ENCODE results near the gene SH3BP5. TPM values are rescaled to one million over a fixed set of nuclear protein-coding genes. Genes with fewer than 3 reads are reported as not detected.

The SH3BP5 gene
- total RNA-seq, 1 experiment from 2014 or later = 5.1 TPM

DNA sequence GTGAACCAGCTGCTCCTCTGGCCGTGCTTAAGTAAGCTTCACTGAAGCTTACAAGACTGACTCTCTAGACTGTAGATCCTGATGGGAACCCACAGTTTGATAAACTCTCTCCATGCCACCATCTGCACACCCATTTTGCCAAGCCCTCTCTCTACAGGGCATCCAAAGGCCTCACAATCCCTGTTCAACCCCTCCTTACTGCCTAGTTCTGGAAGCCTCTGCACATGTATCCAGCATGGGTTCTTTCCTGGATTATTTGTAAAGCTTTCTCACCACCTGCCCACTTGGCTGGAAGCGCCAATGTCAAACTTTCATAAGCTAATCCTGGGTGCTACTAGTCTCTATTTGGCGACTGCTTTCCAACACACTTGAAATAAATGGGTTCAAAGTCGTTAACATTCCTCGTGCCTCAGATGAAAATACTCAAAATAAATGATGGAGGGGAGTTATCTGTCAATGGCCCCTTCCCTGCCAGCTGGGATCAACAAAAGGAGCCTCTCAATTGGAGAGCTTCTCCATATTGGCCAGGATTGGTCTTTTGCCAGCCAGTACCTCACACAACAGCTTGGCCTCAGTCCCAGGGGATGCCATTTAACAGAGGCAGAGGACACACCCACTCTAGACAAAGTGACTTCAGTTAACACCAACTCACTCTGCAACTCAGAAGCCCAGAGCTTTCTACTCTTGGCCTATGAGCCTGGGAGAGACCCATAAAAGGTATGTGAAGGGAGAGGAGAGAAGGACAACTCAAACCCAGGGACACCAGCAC is 48.1 kb downstream of the SH3BP5 start:
- DNase-seq (ENCODE audit: low spot score) = peak; percentile 59
- in situ Hi-C loops (cut with HindIII; ENCODE audit: low sequenced_read_pairs) = no loop called here

DNA sequence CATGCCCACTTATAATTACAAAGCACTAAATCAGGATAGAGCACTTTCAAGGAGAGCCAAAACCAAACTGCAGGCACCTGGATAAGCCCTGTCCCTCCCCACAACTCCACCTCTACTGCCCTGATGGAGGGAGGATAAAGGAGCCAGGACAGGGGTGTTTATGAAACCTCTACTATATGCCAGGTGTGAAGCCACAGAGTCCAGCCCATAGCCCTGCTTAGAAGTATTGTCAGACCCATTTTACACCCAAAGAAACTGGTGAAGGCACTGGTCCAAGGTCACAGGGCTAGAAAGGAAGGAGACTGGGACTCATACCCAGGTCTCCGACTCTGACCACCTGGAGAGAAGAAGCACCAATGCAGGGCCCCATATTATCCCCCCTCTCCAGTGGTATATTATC is 48.7 kb downstream of the SH3BP5 start:
- in situ Hi-C loops (cut with HindIII; ENCODE audit: low sequenced_read_pairs) = no loop called here
- DNase-seq (ENCODE audit: low spot score) = no peak

DNA sequence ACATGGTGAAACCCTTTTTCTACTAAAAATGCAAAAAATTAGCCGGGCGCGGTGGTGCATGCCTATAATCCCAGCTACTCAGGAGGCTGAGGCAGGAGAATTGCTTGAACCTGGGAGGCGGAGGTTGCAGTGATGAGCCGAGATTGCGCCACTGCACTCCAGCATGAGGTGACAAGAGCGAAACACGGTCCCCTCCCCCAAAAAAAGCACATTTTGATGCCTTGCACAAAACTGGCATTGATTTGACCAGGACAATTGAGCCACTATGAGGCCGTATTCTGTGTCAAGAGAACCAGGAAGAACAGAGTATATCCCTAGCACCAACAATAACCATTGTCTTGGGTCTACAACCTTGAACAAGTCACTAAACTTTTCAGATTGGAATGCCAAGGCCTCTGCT is 50.6 kb downstream of the SH3BP5 start:
- in situ Hi-C loops (cut with HindIII; ENCODE audit: low sequenced_read_pairs) = no loop called here
- DNase-seq (ENCODE audit: low spot score) = no peak

DNA sequence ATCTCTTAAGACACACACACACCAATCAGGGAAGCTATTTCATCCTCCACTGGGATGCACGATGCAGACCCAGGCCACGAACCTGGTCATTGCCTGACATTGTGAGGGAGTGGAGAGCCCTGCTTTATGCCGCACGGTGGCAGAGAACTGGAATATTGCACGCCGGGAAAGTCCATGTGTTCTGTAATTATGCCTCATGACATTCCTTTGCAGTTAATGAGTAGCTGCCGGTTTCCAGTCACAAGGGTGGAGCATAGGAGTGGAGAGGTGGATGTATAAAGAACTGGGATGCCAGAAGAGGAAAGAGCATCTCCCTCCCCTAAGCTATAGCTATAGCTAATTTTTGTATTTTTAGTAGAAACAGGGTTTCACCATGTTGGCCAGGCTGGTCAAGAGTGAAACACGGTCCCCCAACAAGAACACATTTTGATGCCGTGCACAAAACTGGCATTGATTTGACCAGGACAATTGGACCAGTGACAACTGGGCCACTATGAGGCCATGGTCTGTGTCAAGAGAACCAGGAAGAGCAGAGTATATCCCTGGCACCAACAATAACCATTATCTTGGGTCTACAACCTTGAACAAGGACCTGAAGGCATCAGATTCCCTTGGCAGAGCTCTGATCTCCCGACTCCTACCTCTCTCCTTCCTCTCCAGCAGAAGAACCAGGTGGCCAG is 51.4 kb downstream of the SH3BP5 start:
- in situ Hi-C loops (cut with HindIII; ENCODE audit: low sequenced_read_pairs) = no loop called here
- DNase-seq (ENCODE audit: low spot score) = no peak

DNA sequence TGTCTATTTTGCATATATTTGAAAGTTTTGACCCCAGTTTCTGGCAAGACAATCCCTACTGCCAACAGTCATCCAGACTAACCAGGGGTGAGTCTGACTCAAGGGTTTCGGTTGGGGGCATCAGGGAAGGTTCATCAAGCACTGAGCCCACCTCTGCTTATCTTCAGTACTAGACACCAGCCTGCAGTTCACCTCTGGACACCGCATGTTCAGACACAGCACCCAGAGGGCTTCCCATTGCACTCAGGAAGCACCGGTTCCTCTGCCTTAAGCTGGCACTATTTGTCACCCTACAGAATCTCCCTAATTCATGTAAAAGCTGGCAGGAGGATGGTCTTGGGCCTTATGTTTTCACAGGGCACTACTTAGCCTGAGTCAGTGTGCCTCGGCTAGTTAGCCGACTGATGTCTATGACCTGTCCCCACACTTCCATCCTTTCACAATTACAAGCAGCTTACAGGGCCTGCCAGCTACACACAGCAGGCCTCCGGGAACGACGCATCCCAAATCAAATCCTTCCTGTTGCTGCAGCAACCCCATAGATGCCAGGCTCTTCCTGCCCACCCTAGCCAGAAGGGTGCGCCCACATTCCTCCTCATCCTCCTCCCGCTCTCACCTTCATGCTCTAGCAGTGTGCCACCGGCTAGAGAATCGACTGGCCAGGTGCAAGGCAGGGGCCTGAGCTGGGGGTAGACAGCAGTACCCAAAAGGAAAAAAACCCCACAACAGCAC is 52.5 kb downstream of the SH3BP5 start:
- in situ Hi-C loops (cut with HindIII; ENCODE audit: low sequenced_read_pairs) = no loop called here
- peak; percentile 59 for DNase-seq (ENCODE audit: low spot score)

DNA sequence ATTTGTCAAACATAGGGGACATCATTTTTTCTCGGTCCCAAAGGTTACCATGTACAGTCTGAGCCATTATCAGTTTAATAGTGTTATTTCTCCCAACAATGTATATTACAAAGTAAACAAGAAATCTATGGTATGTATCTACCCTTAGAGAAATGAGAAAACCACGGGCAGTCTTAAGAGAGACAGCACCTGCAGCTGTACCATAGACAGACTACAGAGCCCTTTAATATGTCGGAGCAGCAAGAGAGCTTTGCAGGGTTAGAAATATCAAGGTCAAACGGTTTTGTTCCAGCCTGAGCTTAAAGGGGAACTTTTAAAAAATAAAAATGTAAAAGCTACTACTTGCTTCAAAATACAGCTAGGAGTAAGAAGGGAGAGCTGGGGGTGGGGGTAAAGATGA is 53.2 kb downstream of the SH3BP5 start:
- in situ Hi-C loops (cut with HindIII; ENCODE audit: low sequenced_read_pairs) = no loop called here
- no peak for DNase-seq (ENCODE audit: low spot score)

DNA sequence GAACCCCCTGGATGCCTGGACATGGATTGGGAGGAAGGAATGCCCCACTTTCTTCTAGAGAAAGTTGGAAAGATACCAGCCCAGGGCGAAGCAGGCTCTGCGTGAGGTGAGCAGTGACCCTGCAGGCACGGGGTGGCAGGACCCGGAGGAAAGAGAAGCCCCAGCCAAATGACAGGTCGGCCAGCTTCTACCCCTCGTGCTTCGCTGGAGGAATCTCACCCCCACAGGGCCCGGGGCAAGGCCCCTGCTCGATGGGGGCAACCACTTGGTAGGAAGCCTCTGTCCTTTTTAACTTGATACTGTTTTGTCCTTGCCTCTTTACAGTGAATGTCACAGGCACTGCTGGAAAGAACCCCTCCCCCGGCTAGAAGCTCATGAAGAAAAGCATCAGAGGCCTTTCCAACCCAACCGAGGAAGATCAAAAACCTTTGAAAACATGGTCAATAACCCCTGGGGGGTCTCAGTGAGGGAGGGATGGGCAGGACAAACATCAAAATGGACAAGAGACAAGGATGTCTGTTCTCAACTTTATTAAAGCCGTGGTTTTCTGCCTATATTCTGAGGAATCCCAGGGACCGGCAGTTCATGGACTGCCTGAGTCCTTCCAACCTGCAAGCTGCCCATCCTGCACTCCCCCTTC is 54.4 kb downstream of the SH3BP5 start:
- in situ Hi-C loops (cut with HindIII; ENCODE audit: low sequenced_read_pairs) = no loop called here

DNA sequence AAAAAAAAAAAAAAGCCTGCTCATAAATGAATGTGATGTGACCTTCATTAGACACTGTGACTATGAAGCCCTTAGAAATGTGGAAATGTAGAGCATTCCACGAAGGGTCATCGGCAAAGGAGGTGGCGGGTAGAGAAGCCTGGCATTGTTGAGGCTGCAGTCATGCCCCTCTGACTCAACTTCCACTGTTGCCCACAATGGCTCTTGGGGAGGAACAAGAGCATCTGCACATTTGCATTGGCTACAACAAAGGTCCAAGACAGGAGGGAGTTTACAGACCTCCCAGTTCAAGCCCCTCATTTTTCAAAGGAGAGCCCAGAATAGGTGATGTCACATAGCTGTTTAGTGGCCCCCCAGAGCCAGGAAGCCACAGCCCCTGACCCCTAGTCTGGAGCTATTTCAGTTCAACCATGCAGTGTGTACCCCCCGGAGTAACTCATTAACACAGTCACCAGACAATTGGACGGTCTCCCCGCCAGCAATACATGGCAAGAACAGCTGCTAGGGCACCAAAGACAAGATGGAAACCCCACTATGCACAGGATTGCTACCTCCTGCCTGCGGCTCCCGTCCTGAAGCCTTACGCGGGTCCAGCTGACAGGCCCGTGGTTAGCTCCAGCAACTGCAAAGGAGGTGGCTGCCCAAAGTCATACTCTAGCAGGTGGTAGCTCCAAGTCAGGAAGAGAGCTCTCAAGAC is 56.2 kb downstream of the SH3BP5 start:
- no peak for DNase-seq (ENCODE audit: low spot score)
- in situ Hi-C loops (cut with HindIII; ENCODE audit: low sequenced_read_pairs) = no loop called here

More for the DNA sequence above, 54.4 kb downstream of the SH3BP5 start:
- no peak for DNase-seq (ENCODE audit: low spot score)

DNA sequence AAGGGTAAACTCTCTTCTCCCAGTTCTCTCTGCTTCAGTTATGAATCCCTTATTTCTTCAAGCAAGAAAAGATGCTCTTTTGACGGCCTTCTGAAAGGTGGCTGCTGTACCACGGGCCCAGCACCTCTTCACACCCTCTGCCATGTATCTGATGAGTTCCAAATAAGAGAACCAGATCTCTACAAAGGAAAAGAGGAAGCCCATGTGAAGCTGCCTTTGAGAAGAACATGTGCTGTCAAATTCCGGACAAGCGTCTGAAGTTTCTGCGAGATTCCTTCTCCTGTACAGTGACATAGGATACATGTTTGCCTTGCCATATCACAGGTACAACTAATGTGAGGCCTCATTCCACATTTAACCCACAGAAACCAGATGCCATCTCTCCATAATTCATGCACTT is 59.2 kb downstream of the SH3BP5 start:
- DNase-seq (ENCODE audit: low spot score) = no peak
- in situ Hi-C loops (cut with HindIII; ENCODE audit: low sequenced_read_pairs) = no loop called here

DNA sequence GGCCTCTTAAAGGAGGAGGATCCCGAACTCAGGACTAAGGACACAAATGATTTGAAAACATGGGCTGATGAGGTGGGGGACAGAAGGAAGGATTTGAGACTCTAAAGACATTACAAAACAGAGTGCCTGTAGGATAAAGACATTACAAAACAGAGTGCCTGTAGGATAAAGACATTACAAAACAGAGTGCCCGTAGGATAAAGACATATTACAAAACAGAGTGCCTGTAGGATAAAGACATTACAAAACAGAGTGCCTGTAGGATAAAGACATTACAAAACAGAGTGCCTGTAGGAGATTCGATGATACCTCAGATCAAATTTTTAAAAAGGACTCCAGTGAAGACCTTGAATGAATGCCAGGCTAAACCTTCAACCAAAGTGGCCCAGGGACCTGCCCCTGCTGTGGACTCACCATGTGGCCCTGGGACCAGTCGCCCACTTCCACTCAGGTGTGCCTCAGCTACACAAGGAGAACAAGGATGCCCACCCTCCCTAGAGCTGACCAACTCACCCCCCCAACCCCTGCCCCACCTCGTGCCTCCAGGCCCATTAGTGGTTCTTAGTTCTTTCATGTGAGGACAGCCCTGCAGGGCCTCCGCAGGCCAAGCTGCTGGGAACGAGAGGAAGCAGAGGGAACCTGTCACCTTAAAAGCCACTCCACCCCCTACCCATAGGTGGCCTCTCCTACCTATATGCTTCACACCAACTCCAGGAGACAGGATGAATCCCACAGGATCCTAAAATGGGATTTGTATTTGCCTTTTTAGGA is 59.8 kb downstream of the SH3BP5 start:
- no peak for DNase-seq (ENCODE audit: low spot score)
- in situ Hi-C loops (cut with HindIII; ENCODE audit: low sequenced_read_pairs) = no loop called here

DNA sequence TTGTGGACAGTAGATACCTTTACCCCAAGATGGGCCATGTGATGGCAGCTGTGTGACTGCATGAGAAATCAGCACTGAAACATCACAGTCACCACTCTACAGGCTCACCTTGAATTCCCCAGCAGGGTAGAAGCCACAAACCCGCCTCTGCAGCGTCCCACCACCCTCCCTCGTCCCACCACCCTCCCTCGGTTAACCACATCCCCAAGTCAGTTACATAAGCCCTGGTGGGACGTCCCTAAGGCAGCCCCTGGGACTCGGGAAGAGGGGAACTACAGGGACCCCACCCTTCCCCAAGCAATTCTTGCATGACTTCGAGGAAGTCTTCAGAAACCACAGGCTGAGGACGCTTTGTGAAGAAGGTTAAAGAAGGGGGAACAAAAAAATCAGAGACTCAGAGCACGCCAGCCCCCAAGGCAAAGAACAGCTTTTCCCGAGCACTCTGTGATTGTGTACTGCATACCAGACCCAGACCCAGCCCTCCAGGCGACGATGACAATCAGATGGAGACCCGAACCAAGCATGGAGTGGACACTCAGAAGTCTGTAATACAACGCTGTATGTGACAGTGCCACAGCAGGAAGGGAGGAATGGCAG is 60.5 kb downstream of the SH3BP5 start:
- in situ Hi-C loops (cut with HindIII; ENCODE audit: low sequenced_read_pairs) = no loop called here
- DNase-seq (ENCODE audit: low spot score) = no peak

DNA sequence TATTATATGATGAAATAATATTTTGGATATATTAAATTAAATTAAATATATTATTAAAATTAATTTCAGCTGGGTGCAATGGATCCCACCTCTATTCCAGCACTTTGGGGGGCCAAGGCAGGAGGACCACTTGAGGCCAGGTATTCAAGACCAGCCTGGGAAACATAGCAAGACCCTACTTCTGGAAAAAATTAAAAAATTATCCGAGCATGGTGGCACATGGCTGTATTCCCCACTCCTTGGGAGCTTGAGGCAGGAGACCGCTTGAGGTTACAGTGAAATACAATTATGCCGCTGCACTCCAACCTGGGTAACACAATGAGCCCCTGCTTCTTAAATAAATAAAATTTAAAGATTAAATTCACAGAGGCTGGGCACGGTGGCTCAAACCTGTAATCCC is 61.4 kb downstream of the SH3BP5 start:
- in situ Hi-C loops (cut with HindIII; ENCODE audit: low sequenced_read_pairs) = no loop called here
- DNase-seq (ENCODE audit: low spot score) = no peak

DNA sequence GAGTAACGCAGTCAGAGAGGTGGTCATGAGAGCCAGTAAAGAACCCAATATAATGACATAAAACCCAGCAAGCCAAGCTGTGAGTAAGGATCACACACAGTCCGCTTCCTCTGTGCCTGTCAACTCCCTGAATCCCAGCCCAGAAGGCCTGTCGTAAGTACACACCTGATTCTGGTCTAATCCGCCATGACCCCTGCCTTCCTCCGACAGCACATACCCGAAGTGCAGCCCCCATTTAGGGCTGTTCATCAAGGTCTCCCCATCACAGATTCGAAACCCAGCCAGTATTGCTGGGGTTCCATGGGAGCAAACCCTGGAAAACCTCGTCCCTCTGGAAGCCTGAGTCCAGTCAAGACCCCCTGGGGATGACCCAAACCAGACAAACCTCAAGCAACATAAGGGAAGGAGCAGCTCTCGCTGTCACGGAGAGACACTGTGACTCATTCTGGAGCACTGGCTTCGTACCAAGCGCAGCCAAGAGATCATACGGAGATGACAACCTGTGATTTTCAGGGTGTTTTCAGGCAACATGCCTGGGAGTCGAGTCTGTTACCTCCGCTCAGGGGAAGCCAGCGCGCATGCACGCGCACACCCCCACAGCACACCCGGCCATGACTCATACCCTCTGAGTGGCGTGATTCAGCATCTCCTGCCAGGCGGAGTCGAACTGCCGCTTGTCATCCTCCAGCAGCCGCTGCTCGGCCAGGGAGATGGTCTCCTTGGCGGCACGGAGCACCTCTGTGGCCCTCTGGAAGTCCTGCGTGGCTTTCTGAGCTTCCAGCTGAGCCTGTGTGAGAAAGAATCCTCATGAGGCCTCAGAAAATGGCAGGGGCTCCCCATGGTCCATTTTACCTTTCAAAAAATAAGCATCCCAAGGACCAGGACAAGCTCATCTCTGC is 63.0 kb downstream of the SH3BP5 start:
- DNase-seq (ENCODE audit: low spot score) = peak; percentile 97
- in situ Hi-C loops (cut with HindIII; ENCODE audit: low sequenced_read_pairs) = no loop called here

DNA sequence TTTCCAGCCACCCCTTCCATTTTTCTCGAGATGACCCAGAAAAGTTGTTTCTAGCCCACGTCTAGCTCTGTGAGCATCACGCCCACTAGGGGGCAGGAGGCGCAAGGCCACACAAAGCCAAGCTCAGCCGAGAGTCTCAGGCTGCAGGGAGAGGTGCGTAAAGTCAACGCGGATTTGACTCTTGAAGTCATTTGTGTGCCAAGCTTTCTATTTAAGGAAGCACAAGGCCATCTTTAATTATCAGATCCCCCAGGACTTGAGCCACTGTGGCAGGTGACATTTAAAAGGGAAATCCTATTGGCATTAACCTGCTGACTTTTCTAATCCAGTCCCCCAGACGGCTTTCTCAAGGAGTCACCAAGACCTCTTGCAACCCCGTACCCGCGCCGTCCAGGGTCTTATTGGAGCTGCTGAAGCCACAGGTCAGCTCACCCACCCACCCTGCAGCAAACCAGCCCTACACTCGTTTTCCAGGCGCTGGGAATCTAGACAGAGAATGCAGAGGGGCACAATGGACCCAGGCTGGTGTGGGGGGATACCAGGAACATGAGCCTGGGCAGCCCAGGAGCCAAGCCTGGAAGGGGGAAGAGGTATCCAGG is 64.3 kb downstream of the SH3BP5 start:
- in situ Hi-C loops (cut with HindIII; ENCODE audit: low sequenced_read_pairs) = no loop called here
- peak; percentile 92 for DNase-seq (ENCODE audit: low spot score)

DNA sequence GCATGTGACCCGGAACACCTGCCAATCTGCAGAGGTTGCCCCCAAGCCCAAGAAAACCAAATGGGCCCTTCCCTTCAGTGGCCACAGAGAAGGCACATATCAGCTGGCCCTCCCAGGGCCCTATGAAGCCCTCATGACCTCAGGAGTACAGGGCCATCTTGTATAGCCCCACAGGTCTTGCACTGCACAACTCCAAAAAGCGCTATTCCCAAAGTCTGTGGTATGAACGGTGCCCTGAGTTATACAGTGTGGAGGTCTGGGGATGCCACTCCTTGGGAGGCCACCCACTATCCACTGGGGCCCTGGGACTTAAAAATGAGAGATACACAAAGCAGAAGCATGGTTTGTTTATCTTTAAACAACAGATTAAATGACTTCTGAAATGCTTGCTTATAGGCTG is 64.9 kb downstream of the SH3BP5 start:
- no peak for DNase-seq (ENCODE audit: low spot score)
- in situ Hi-C loops (cut with HindIII; ENCODE audit: low sequenced_read_pairs) = no loop called here

DNA sequence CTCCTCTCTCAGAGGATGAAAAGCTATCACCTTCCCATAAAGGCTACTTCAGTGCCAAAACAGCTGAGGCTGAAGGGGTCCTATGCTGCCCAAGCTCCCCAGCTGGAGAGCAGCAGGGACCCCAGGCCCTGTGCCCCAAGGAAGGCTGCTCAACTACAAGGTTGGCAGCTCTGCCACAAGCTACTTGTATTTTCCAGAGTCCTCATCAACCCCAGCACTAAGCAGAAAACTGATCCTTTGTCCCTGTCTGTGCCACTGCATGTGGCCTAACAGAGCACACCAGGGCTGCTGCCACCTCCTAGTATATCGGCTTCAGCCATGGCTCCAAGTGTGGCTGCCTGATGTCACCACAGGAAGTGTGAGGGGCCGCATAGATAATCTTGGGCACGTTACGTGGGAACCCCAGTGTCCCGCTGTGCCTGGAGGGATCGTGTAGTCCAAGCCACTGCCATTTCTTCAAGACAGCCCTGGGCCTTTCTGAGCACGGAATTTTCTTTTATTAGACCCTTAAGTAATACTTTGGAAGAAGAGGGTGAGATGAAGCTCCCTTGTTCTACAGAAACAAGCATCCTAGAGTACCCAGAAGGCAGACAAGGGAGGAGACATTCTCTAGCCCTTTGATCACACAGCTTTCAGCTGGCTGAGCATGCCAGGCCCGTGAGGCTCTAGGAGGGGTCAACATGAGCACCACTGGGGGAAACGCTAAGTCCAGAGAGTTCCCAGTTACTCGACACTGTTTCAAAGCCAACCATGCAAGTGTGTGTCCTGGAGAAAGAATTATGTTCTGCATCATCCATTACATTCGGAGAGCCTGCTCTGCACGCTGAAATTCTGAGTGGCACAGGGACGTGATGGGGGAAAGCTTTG is 65.6 kb downstream of the SH3BP5 start:
- no peak for DNase-seq (ENCODE audit: low spot score)
- in situ Hi-C loops (cut with HindIII; ENCODE audit: low sequenced_read_pairs) = no loop called here

Measured in G401 (cell line).